ENCODE results near the gene GBA2. TPM values are rescaled to one million over a fixed set of nuclear protein-coding genes. Genes with fewer than 3 reads are reported as not detected.

The GBA2 gene
- total RNA-seq, 2 donors from 2014 or later: 107 to 117 TPM

GRCh38 chr9:35749515-35750255 lies 657 bp upstream of the GBA2 start:
- H3K36me3 ChIP-seq (ENCODE audit: control insufficient read depth, insufficient read depth, low read length): peaks cover 52% of the 10 kb centered on the region
- no peaks in the 10 kb centered on the region for H3K4me1 ChIP-seq (ENCODE audit: control insufficient read depth, insufficient read depth, low read length)
- Mint-ChIP-seq H3K36me3 (ENCODE audit: low read depth) (peaks cover 36% of the 10 kb centered on the region), H3K4me1 (peaks cover 24% of the 10 kb centered on the region), H3K27ac (peak overlapping the region; percentile 90), H3K4me3 (peak overlapping the region; percentile 92), H3K27me3 (ENCODE audit: insufficient read depth) (no peaks in the 10 kb centered on the region), H3K9me3 (no peaks in the 10 kb centered on the region)
- H3K27me3 ChIP-seq (ENCODE audit: control insufficient read depth, insufficient read depth, low read length, poor library complexity, severe bottlenecking): no peaks in the 10 kb centered on the region
- no peaks in the 10 kb centered on the region for H3K9me3 ChIP-seq (ENCODE audit: control insufficient read depth, low read length)
- WGBS, 2 experiments (ENCODE audit: insufficient coverage in 1 of 2, insufficient read length in 1 of 2): 5 to 13% methylated on average over 3 to 16 of the region's 19 CpGs
- TF ChIP-seq CTCF (conservative IDR thresholded peaks at IDR 0.05): no peak
- H3K4me3 ChIP-seq (ENCODE audit: low read length): peak overlapping the region; percentile 94
- peak; percentile 82 for DNase-seq
- H3K27ac ChIP-seq (ENCODE audit: low read depth, low read length): no peak overlapping the region
- H3K9ac ChIP-seq (ENCODE audit: extremely low read depth, low read length, poor library complexity, severe bottlenecking): peak overlapping the region; percentile 38

- Histone ChIP-seq H3K36me3 (ENCODE audit: control insufficient read depth, insufficient read depth, low read length) (peaks cover 50% of the 10 kb centered on the region), H3K4me3 (ENCODE audit: low read length) (peak overlapping the region; percentile 94), H3K4me1 (ENCODE audit: control insufficient read depth, insufficient read depth, low read length) (no peaks in the 10 kb centered on the region), H3K27me3 (ENCODE audit: control insufficient read depth, insufficient read depth, low read length, poor library complexity, severe bottlenecking) (no peaks in the 10 kb centered on the region), H3K27ac (ENCODE audit: low read depth, low read length) (no peak overlapping the region), H3K9me3 (ENCODE audit: control insufficient read depth, low read length) (no peaks in the 10 kb centered on the region), H3K9ac (ENCODE audit: extremely low read depth, low read length, poor library complexity, severe bottlenecking) (peak overlapping the region; percentile 77)
- Mint-ChIP-seq H3K36me3 (ENCODE audit: low read depth) (peaks cover 39% of the 10 kb centered on the region), H3K9me3 (no peaks in the 10 kb centered on the region), H3K27ac (peak overlapping the region; percentile 92), H3K27me3 (ENCODE audit: insufficient read depth) (no peaks in the 10 kb centered on the region), H3K4me3 (peak overlapping the region; percentile 92), H3K4me1 (peaks cover 24% of the 10 kb centered on the region)
- TF ChIP-seq CTCF (conservative IDR thresholded peaks at IDR 0.05): no peak
- DNase-seq: no peak
- WGBS, 2 experiments (ENCODE audit: insufficient coverage in 1 of 2, insufficient read length in 1 of 2): 0 to 1% methylated on average over 11 to 24 of the region's 24 CpGs
These were observed 678 bp downstream of the GBA2 start for GRCh38 chr9:35748242-35748857.

DNA sequence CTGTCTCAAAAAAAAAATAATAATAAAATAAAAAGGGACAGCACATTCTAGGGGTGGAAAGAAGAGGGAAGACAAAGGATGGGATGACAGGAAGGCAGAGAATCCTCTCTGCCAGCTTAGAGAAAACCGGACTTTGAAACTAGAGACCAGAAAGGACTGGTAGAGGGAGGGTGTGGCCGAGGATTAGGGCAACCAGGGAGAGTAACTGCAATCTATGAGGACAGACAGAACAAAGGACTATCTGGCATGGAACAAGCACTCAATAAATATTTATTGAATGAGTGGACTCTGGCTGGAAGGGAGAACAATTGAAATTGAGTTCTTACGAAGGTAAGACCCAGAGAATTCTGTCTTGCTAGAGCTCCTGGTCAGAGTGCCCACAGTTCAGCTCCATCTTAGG lies 2.4 kb downstream of the GBA2 start:
- Histone ChIP-seq H3K36me3 (ENCODE audit: control insufficient read depth, insufficient read depth, low read length) (peaks cover 50% of the 10 kb centered on the region), H3K4me3 (ENCODE audit: low read length) (peak overlapping the region; percentile 94), H3K4me1 (ENCODE audit: control insufficient read depth, insufficient read depth, low read length) (no peaks in the 10 kb centered on the region), H3K9ac (ENCODE audit: extremely low read depth, low read length, poor library complexity, severe bottlenecking) (no peak overlapping the region), H3K27me3 (ENCODE audit: control insufficient read depth, insufficient read depth, low read length, poor library complexity, severe bottlenecking) (no peaks in the 10 kb centered on the region), H3K27ac (ENCODE audit: low read depth, low read length) (no peak overlapping the region), H3K9me3 (ENCODE audit: control insufficient read depth, low read length) (no peaks in the 10 kb centered on the region)
- Mint-ChIP-seq H3K4me3 (peak overlapping the region; percentile 92), H3K4me1 (peaks cover 24% of the 10 kb centered on the region), H3K27ac (no peak overlapping the region), H3K9me3 (no peaks in the 10 kb centered on the region), H3K36me3 (ENCODE audit: low read depth) (peaks cover 48% of the 10 kb centered on the region), H3K27me3 (ENCODE audit: insufficient read depth) (no peaks in the 10 kb centered on the region)
- TF ChIP-seq CTCF (conservative IDR thresholded peaks at IDR 0.05): no peak
- DNase-seq: no peak
- WGBS, 2 experiments (ENCODE audit: insufficient coverage in 1 of 2, insufficient read length in 1 of 2): 75 to 84% methylated on average over 3 of the region's 3 CpGs
